Progenitor cell of endocrine pancreas (in vitro differentiated cells): Measurements from ENCODE around the gene NDUFS3. TPM values are rescaled to one million over a fixed set of nuclear protein-coding genes. Genes with fewer than 3 reads are reported as not detected.

Experiments
- DNase-seq: peaks from one replicate; pipeline ENCODE4 v3.0.0; 2021; ENCODE audit warnings: low spot score; ENCODE audit not compliant: unreplicated experiment
- H3K27ac Mint-ChIP-seq: 2 replicates; pipeline ENCODE4 v1.8.0; 2021; ENCODE audit warnings: mild to moderate bottlenecking, moderate library complexity, mixed read lengths
- H3K27me3 Mint-ChIP-seq: 2 replicates; pipeline ENCODE4 v1.8.0; 2021; ENCODE audit warnings: mixed read lengths
- H3K36me3 Mint-ChIP-seq: 2 replicates; pipeline ENCODE4 v1.8.0; 2022; ENCODE audit warnings: mixed read lengths; ENCODE audit not compliant: insufficient read depth
- H3K4me1 Mint-ChIP-seq: 2 replicates; pipeline ENCODE4 v1.8.0; 2021; ENCODE audit warnings: low read depth, mixed read lengths
- H3K4me3 Mint-ChIP-seq: 2 replicates; pipeline ENCODE4 v1.8.0; 2021; ENCODE audit warnings: low read depth, mild to moderate bottlenecking, moderate library complexity, mixed read lengths
- H3K9me3 Mint-ChIP-seq: 2 replicates; pipeline ENCODE4 v1.8.0; 2021; ENCODE audit warnings: low read depth, mixed read lengths
- CTCF ChIP-seq: fragments of 200-600 bp; sonication (generic); IDR thresholded peaks from one replicate; pipeline ENCODE4 v1.5.0; 2021; ENCODE audit warnings: antibody characterized with exemption, mild to moderate bottlenecking; ENCODE audit not compliant: unreplicated experiment
- total RNA-seq: library from RNA; stranded (reverse); gene quantifications from 2 replicates; pipeline ENCODE4 v1.2.1, GENCODE V29; 2021

The NDUFS3 gene
- total RNA-seq, 1 donor from 2014 or later, result 102 TPM

- Mint-ChIP-seq H3K9me3 (no peaks in the 10 kb centered on the region), H3K4me1 (peaks cover 2% of the 10 kb centered on the region), H3K27ac (no peak overlapping the region), H3K27me3 (no peaks in the 10 kb centered on the region), H3K36me3 (no peaks in the 10 kb centered on the region), H3K4me3 (no peak overlapping the region)
- DNase-seq, result no peak
- no peak for TF ChIP-seq CTCF
Measured at GRCh38 chr11:47611348-47611794, 32.5 kb downstream of the NDUFS3 start.

- Mint-ChIP-seq H3K36me3 (peaks cover 5% of the 10 kb centered on the region), H3K27me3 (no peaks in the 10 kb centered on the region), H3K27ac (no peak overlapping the region), H3K4me1 (no peaks in the 10 kb centered on the region), H3K4me3 (no peak overlapping the region), H3K9me3 (no peaks in the 10 kb centered on the region)
- DNase-seq, result no peak
- no peak for TF ChIP-seq CTCF
Measured at GRCh38 chr11:47615249-47615648, 36.4 kb downstream of the NDUFS3 start.

GRCh38 chr11:47616726-47617416, 38.0 kb downstream of the NDUFS3 start:
- Mint-ChIP-seq H3K27me3 (no peaks in the 10 kb centered on the region), H3K27ac (no peak overlapping the region), H3K4me3 (no peak overlapping the region), H3K36me3 (peaks cover 6% of the 10 kb centered on the region), H3K4me1 (no peaks in the 10 kb centered on the region), H3K9me3 (no peaks in the 10 kb centered on the region)
- TF ChIP-seq CTCF, result peak; percentile 62
- DNase-seq, result no peak

GRCh38 chr11:47617417-47617809, 38.5 kb downstream of the NDUFS3 start:
- Mint-ChIP-seq H3K27me3 (no peaks in the 10 kb centered on the region), H3K27ac (no peak overlapping the region), H3K36me3 (peaks cover 6% of the 10 kb centered on the region), H3K4me3 (no peak overlapping the region), H3K9me3 (no peaks in the 10 kb centered on the region), H3K4me1 (no peaks in the 10 kb centered on the region)
- TF ChIP-seq CTCF, result no peak
- DNase-seq, result no peak

- Mint-ChIP-seq H3K4me1 (no peaks in the 10 kb centered on the region), H3K36me3 (peaks cover 12% of the 10 kb centered on the region), H3K4me3 (no peak overlapping the region), H3K27me3 (no peaks in the 10 kb centered on the region), H3K27ac (peak overlapping the region; percentile 21), H3K9me3 (no peaks in the 10 kb centered on the region)
- TF ChIP-seq CTCF, result no peak
- DNase-seq, result no peak
Measured at GRCh38 chr11:47620836-47621378, 42.0 kb downstream of the NDUFS3 start.
